Femur (tissue), 1 donor: ENCODE data around the gene SLC22A4.

Experiments
- DNase-seq: peaks from one replicate; pipeline ENCODE4 v3.0.0-alpha.2; 2017

The SLC22A4 gene

DNA sequence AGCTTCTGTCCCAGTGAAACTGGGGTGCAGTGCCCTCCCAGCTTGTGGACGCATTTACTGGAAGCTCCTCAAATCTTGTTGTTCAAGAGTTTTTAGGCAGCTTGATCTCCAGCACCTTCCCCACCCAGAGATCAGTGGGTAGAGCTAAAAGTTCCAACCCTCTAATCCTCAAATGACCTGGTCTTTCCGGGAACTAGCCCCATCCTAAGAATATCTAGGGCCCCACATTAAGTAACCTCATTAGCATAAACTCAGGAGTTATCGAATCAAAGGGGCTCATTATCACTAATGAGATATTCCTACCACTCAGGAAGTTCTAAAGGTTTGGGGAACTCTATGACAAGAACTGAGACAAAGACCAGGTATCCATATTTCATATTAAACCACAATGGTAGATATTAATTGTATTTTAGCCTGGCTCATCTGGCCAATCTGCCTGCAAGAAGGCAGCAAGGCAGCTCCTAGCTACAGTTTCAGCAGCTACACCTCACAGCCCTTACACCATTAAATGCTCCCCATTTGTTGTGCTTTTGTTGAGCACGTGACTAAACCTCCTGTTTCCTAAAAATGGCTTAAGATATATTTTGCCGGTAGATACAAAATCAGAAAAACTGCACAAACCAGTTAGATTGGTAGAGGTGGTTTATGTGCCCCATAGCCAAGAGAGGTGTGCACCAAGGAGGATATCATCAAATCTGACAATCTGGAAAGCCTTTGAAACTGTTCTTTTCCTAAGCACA, 50.8 kb downstream of the SLC22A4 start:
- DNase-seq: no peak

GRCh38 chr5:132353486-132353995, 59.3 kb downstream of the SLC22A4 start:
- DNase-seq: no peak

DNA sequence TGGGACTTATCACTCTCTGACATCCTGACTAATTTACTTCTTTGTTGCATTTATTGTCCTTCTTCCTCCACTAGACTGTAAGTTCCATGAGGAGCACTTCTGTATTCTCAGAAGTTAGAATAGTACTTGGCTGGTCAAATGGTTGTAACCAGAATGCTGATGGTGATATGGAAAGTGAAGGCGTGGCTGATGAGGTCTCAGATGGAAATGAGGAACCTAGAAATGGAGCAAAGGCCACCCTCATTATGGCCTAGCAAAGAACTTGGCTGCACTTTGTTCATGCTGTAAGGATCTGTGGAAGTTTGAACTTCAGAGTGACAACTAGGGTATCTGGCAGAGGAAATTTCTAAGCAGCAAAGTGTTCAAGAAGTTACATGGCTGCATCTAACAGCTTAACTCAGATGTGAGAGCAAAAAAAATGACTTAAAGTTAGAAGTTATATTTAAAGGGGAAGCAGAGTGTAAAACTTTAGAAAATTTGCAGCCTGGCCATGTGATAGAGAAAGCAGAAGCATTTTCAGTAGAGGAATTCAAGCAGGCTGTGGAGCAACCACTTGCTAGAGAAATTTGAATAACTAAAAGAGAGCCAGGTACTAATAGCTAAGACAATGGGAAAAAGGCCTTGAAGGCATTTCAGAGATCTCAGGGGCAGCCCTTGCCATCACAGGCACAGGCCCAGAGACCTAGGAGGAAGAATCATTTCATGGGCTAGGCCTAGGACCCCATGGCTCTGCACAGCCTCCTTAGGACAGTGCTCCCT, 60.4 kb downstream of the SLC22A4 start:
- no peak for DNase-seq

- no peak for DNase-seq
Observed at GRCh38 chr5:132355140-132355765, 61.1 kb downstream of the SLC22A4 start.

- DNase-seq: no peak
Observed at GRCh38 chr5:132358775-132359174, 64.6 kb downstream of the SLC22A4 start.

GRCh38 chr5:132362086-132362485, 67.9 kb downstream of the SLC22A4 start:
- DNase-seq: no peak

DNA sequence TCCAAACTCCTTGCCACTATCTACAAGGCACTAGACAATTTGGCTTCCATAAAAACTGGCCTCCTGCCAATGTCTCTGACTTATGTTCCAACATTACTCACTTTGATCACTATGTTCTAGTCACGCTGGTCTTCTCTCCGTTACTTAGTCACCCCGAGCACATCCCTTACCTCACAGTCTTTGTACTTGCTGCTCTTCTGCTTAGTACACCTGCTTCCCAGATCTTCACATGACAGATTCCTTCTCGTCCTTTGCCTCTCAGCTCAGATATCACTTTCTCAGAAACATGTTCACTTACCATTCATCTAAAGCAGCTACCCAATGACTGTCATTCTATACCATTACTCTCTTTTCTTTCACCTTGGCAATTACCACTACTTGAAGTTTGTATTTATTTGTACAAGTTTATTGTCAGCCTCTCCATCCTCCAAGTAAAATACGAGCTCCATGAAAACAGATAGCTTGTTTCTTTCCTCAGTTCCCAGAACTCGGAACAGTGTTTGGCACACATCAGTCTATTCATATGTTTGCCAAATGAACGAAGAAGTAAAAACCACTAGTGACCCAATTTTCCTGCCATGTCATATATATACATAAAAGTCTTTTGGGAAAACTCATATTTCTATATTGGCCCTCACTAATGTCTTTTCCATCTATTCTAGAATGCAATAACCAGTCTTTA, 69.4 kb downstream of the SLC22A4 start:
- DNase-seq: no peak

DNA sequence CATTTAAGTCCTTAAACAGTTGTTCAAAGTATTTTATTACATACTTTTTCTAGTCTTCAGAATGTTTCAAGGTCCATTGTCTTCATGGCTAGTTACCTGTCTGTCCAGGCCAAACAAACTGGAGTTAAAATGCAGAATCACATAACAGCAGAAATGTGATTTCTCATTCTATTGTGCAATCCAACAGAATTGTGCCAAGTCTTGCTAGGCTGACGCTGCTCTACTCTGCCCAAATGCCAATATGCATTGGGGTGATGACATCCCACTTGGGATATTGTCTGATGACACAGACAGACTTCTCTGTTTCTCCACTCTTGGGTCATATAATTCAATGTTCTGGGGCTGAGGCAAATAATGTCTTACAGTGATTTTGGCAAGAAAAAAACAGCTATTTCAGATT, 70.1 kb downstream of the SLC22A4 start:
- no peak for DNase-seq

DNA sequence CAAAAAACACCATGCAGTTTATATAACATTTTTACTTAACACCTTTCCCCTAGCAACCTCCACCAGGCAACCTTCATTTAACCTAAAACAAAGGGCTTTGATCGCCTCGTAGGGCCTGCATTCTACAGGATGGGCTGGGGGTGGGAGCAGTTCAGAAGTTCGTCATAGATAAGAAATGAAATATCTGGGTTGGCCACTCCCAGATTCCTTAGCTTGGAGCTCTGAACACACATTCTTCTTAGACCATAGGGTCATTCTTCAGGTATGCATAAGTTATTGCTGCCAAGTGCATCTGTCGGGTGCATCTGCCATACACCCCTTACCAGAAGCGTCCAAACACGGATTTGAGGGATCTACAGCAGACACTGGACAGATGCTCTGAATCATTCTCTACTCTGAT, 71.0 kb downstream of the SLC22A4 start:
- DNase-seq: no peak

GRCh38 chr5:132368186-132368585, 74.0 kb downstream of the SLC22A4 start:
- DNase-seq: no peak

DNA sequence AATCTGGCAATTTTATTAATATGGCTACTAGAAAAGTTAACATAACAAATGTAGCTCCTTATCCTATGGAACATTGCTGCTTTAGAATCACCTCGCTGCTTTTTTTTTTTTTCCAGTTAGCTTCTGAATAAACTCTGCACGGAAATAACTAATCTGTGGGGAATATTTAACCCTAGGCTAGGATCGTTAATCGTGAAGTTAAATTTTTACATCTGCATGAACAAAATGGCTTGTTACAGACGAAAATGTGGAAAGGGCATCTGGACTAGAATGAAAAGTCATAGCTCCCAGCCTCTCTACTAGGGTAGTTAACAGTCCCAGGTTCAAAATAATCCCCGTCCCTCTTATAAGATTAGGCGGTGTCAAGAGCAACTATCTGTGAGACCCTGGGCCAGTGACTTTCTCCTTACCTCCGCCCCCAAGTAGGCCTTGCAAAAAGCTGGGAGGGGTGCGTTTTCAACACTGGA, 74.8 kb downstream of the SLC22A4 start:
- no peak for DNase-seq

DNA sequence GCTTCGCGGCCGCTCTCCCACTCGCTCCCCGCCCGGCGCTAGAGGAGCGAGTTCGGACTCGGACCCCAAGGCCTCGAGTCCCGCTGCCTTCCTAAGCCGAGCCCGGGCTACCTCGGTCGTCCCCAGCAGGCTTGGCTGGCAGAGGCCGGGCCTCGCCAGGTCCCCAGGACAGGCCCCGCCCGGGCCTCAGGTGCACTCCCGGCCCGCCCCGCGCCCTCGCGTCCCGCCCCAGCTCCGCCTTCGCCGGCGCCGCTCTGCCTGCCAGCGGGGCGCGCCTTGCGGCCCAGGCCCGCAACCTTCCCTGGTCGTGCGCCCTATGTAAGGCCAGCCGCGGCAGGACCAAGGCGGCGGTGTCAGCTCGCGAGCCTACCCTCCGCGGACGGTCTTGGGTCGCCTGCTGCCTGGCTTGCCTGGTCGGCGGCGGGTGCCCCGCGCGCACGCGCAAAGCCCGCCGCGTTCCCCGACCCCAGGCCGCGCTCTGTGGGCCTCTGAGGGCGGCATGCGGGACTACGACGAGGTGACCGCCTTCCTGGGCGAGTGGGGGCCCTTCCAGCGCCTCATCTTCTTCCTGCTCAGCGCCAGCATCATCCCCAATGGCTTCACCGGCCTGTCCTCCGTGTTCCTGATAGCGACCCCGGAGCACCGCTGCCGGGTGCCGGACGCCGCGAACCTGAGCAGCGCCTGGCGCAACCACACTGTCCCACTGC, 75.4 kb downstream of the SLC22A4 start, which contains the start of gene SLC22A5:
TSS of gene SLC22A5 (plus strand) at position 237 of the 707 bp plus-strand sequence. CDS start at position 500, 263 bp downstream.
- DNase-seq: peak; percentile 70

- no peak for DNase-seq
Observed at GRCh38 chr5:132370181-132370970, 76.2 kb downstream of the SLC22A4 start.

GRCh38 chr5:132370971-132371602, 76.9 kb downstream of the SLC22A4 start:
- no peak for DNase-seq

DNA sequence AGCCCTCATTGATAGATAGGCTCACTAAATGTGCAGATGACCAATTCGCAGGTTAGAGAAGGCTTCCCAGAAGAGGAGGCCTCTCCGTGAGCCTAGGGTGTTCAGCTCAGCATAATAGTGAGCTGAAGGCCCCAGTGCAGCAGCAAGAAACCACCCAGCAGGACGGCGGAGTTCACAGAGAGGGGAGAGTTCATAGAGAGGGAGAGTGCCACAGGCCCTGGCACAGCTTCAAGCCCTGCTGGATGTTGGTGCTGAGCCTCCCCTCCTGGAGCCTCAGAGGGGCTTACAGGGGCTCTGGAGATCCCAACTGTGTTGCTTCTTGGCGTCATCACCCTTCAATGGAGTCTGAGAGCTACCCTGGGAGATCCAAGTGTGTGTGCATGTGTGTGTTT, 77.4 kb downstream of the SLC22A4 start:
- no peak for DNase-seq

DNA sequence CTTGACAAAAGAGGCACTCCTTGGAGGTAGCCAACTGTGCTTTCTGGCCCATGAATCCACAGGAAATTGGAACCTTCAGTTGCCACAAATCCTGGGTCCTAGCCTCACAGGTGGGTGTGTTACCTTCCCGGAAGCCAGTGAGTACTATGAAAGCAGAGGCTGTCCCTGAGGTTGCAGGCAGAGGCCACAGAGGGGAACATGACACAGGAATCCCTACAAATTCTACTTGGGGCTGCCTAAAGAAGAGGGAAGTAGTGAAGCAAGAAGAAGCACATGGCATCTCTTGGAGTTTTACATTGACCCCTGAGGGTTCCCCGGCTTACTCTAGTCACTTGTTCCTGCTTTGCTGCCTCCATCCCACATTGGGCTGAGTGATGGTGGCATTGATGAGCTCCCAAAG, 77.9 kb downstream of the SLC22A4 start:
- DNase-seq: no peak

DNA sequence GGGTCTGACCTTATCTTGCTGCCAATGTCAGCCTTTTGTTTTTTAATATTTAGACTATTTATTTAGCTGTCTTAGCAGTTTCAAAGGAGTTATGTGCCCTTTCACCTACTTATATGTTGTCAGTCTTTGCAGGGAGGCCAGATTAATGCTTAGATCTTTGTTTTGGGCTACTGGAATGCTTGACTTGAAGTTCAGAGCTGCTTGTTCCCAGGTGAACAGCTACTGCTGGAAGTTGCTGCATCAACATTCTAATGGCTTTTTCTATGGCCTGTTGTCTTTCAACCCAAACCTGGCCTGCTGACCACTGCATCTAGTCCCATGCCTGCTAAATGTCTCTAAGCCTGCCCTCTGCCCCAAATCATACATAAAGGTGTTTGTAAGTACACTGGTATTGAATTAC, 78.3 kb downstream of the SLC22A4 start:
- DNase-seq: no peak

GRCh38 chr5:132375957-132376356, 81.8 kb downstream of the SLC22A4 start:
- DNase-seq: no peak

GRCh38 chr5:132376694-132377641, 82.8 kb downstream of the SLC22A4 start:
- peak; percentile 62 for DNase-seq

GRCh38 chr5:132377738-132378137, 83.5 kb downstream of the SLC22A4 start:
- DNase-seq: no peak
